Measurements from ENCODE around the gene NTS. TPM values are rescaled to one million over a fixed set of nuclear protein-coding genes. Genes with fewer than 3 reads are reported as not detected.
A peak's percentile ranks its signal among the peaks of the same experiment; 100 is the strongest.

The NTS gene
- total and polyA plus RNA-seq, 2 experiments from 2014 or later: not detected

GRCh38 chr12:85831327-85831990 lies 42.6 kb upstream of the NTS start:
- peaks cover 69% of the 10 kb centered on the region for H3K4me1 ChIP-seq (ENCODE audit: insufficient read depth)
- no peak overlapping the region for H3K9ac ChIP-seq
- H3K4me3 ChIP-seq: no peak overlapping the region
- H3K9me2 ChIP-seq (ENCODE audit: insufficient read depth): no peaks in the 10 kb centered on the region
- H3K27ac ChIP-seq: no peak overlapping the region
- H4K20me1 ChIP-seq (ENCODE audit: insufficient read depth): no peaks in the 10 kb centered on the region
- 62 to 77% methylated on average over 2 of the region's 2 CpGs for WGBS, 2 experiments (ENCODE audit: low coverage in 1 of 2, low lambda C conversion rate in 2 of 2, missing lambda C conversion rate in 2 of 2)
- peaks cover 22% of the 10 kb centered on the region for H3F3A ChIP-seq (ENCODE audit: insufficient read depth)
- H3K27me3 ChIP-seq (replicated peaks; ENCODE audit: insufficient read depth): no peaks in the 10 kb centered on the region
- H3K36me3 ChIP-seq (ENCODE audit: low read depth): no peaks in the 10 kb centered on the region
- peak overlapping the region; percentile 14 for H3K4me2 ChIP-seq (ENCODE audit: unreplicated experiment)
- no peak overlapping the region for H2AFZ ChIP-seq
- in situ Hi-C loops (cut with MboI): no loop called here
- no peak for TF ChIP-seq EZH2 (IDR thresholded peaks at IDR 0.05; ENCODE audit: insufficient read depth, poor library complexity, severe bottlenecking)
- TF ChIP-seq EZH2phosphoT487 (IDR thresholded peaks at IDR 0.05; ENCODE audit: insufficient read depth, low read depth): no peak
- no peaks in the 10 kb centered on the region for H3K79me2 ChIP-seq (ENCODE audit: insufficient read depth)
- H3K9me3 ChIP-seq (ENCODE audit: low read depth): no peaks in the 10 kb centered on the region
- no peak for DNase-seq

GRCh38 chr12:85833579-85833978 lies 40.5 kb upstream of the NTS start:
- no peak overlapping the region for H3K27ac ChIP-seq
- no peaks in the 10 kb centered on the region for H3K9me3 ChIP-seq (ENCODE audit: low read depth)
- H4K20me1 ChIP-seq (ENCODE audit: insufficient read depth): no peaks in the 10 kb centered on the region
- in situ Hi-C loops (cut with MboI): no loop called here
- peaks cover 70% of the 10 kb centered on the region for H3K4me1 ChIP-seq (ENCODE audit: insufficient read depth)
- DNase-seq: no peak
- no peak overlapping the region for H2AFZ ChIP-seq
- no peaks in the 10 kb centered on the region for H3K9me2 ChIP-seq (ENCODE audit: insufficient read depth)
- H3K4me2 ChIP-seq (ENCODE audit: unreplicated experiment): peak overlapping the region; percentile 98
- no peaks in the 10 kb centered on the region for H3K36me3 ChIP-seq (ENCODE audit: low read depth)
- TF ChIP-seq EZH2phosphoT487 (IDR thresholded peaks at IDR 0.05; ENCODE audit: insufficient read depth, low read depth): no peak
- no peak for TF ChIP-seq EZH2 (IDR thresholded peaks at IDR 0.05; ENCODE audit: insufficient read depth, poor library complexity, severe bottlenecking)
- no peak overlapping the region for H3K4me3 ChIP-seq
- H3K27me3 ChIP-seq (replicated peaks; ENCODE audit: insufficient read depth): no peaks in the 10 kb centered on the region
- H3K79me2 ChIP-seq (ENCODE audit: insufficient read depth): no peaks in the 10 kb centered on the region
- H3K9ac ChIP-seq: no peak overlapping the region
- peaks cover 22% of the 10 kb centered on the region for H3F3A ChIP-seq (ENCODE audit: insufficient read depth)

DNA sequence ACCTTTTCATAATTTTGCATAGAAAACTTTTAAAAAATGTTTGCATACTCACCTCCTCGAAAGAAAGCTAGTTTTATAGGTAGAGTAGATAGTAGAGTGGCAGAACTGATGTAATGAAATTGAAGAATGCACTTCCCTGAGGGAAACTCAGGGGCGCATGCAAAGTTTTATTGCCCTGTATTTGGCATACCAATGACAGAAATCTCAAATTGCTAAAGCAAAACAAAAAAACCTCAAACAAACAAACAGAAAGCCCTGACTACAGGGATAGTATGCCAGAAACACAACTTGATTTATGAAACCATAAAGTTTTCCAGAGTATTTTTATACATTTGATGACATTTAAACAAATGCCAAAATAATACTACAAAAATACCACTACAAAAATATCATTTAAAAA lies 39.7 kb upstream of the NTS start:
- in situ Hi-C loops (cut with MboI): no loop called here
- TF ChIP-seq EZH2 (IDR thresholded peaks at IDR 0.05; ENCODE audit: insufficient read depth, poor library complexity, severe bottlenecking) (no peak), EZH2phosphoT487 (IDR thresholded peaks at IDR 0.05; ENCODE audit: insufficient read depth, low read depth) (no peak)
- H3K9ac ChIP-seq: peak overlapping the region; percentile 78

DNA sequence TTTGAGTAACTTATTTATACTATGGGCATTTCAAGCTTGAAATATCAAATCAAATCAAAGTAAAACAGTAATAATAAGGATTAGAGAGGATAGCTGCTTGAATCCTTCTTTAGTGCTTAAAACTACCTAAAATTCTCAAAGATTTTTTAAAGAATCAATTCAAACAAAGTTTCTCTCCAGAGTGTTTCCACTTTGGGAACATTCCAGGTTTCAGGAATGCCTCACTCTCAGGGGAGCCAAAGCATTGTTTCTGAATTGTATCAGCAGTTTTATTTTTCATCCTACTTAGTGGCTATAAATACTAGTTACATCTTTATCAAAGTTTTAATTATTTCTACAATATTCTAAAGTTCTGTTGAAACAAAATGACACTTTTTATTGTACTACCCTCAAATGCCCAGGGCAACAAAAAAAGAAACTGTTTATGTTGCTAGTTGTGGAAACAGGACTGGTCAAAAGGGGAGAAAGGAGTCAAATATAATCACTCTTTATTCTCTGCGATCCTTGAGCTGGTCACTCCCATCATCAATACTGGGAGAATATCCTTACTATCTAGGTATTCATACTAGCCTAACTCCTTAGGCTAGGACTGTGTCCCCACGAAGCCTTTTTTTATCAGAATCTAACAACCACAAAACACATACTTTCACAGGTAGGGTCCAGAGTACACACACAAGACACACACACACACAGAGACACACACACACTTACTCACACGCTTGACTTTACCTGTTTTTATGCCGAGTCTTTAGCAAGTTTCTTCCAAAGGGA lies 38.5 kb upstream of the NTS start:
- in situ Hi-C loops (cut with MboI): no loop called here
- WGBS, 2 experiments (ENCODE audit: low coverage in 1 of 2, low lambda C conversion rate in 2 of 2, missing lambda C conversion rate in 2 of 2): 0 to 1% methylated on average over 4 of the region's 4 CpGs
- H3F3A ChIP-seq (ENCODE audit: insufficient read depth): peaks cover 9% of the 10 kb centered on the region
- H4K20me1 ChIP-seq (ENCODE audit: insufficient read depth): no peaks in the 10 kb centered on the region
- peak; percentile 66 for DNase-seq
- H3K4me1 ChIP-seq (ENCODE audit: insufficient read depth): peaks cover 52% of the 10 kb centered on the region
- H3K36me3 ChIP-seq (ENCODE audit: low read depth): no peaks in the 10 kb centered on the region
- TF ChIP-seq EZH2 (IDR thresholded peaks at IDR 0.05; ENCODE audit: insufficient read depth, poor library complexity, severe bottlenecking): no peak
- TF ChIP-seq EZH2phosphoT487 (IDR thresholded peaks at IDR 0.05; ENCODE audit: insufficient read depth, low read depth): no peak
- H3K27ac ChIP-seq: peak overlapping the region; percentile 66
- H2AFZ ChIP-seq: peak overlapping the region; percentile 89
- H3K4me3 ChIP-seq: peak overlapping the region; percentile 86
- H3K9me2 ChIP-seq (ENCODE audit: insufficient read depth): no peaks in the 10 kb centered on the region
- H3K27me3 ChIP-seq (replicated peaks; ENCODE audit: insufficient read depth): no peaks in the 10 kb centered on the region
- H3K9me3 ChIP-seq (ENCODE audit: low read depth): no peaks in the 10 kb centered on the region
- peak overlapping the region; percentile 98 for H3K4me2 ChIP-seq (ENCODE audit: unreplicated experiment)
- H3K79me2 ChIP-seq (ENCODE audit: insufficient read depth): no peaks in the 10 kb centered on the region
- H3K9ac ChIP-seq: peak overlapping the region; percentile 78

More for the DNA sequence above, 39.7 kb upstream of the NTS start:
- Histone ChIP-seq H3K79me2 (ENCODE audit: insufficient read depth) (no peaks in the 10 kb centered on the region), H2AFZ (no peak overlapping the region), H3K4me2 (ENCODE audit: unreplicated experiment) (peak overlapping the region; percentile 98), H3K4me3 (peak overlapping the region; percentile 86), H3K36me3 (ENCODE audit: low read depth) (no peaks in the 10 kb centered on the region), H3K9me2 (ENCODE audit: insufficient read depth) (no peaks in the 10 kb centered on the region), H3K27me3 (replicated peaks; ENCODE audit: insufficient read depth) (no peaks in the 10 kb centered on the region), H4K20me1 (ENCODE audit: insufficient read depth) (no peaks in the 10 kb centered on the region), H3K9me3 (ENCODE audit: low read depth) (no peaks in the 10 kb centered on the region), H3K4me1 (ENCODE audit: insufficient read depth) (peaks cover 62% of the 10 kb centered on the region), H3K27ac (no peak overlapping the region), H3F3A (ENCODE audit: insufficient read depth) (peaks cover 16% of the 10 kb centered on the region)
- DNase-seq: peak; percentile 29
- 30 to 35% methylated on average over 2 of the region's 2 CpGs for WGBS, 2 experiments (ENCODE audit: low coverage in 1 of 2, low lambda C conversion rate in 2 of 2, missing lambda C conversion rate in 2 of 2)
